Ureter (tissue), 1 donor: ENCODE results near the gene ALDH1L1. TPM values are rescaled to one million over a fixed set of nuclear protein-coding genes. Genes with fewer than 3 reads are reported as not detected.
A peak's percentile ranks its signal among the peaks of the same experiment; 100 is the strongest.
"Not testable (repeated sequence)": the region's sequence is repeated elsewhere in the genome, so short reads cannot be mapped to it uniquely, and the experiment has no call there.

Experiments
- DNase-seq: peaks from one replicate; pipeline ENCODE4 v3.0.0-alpha.2; 2020; ENCODE audit warnings: low spot score
- total RNA-seq: library from RNA; stranded (reverse); gene quantifications from one replicate; pipeline ENCODE4 v1.2.4, GENCODE V29; 2023
- donor health status: DM: yes; HTN: yes; CAD: no.

ALDH1L1 gene
- total RNA-seq, 1 donor from 2014 or later: 129 TPM

DNA sequence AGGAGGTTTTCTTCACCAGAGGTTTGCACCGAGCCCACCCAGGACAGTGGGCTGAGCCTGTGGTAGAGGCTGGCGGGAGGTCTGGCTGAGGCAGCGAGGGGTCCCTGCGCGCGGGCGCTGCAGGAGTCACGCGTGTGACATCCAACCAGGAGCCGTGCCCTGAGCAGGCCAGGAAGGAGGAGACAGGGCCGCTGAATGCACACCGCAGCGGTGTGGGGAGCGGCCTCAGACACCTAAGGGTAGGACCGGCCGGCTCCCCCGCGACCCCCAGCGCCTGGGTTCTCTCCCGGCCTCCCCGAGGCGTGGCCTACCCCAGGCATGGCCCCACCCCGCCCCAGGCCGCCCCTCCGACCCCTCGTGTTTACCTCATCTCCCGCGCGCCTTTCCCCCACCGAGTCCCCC lies 96.9 kb downstream of the ALDH1L1 start:
- DNase-seq: no peak

DNA sequence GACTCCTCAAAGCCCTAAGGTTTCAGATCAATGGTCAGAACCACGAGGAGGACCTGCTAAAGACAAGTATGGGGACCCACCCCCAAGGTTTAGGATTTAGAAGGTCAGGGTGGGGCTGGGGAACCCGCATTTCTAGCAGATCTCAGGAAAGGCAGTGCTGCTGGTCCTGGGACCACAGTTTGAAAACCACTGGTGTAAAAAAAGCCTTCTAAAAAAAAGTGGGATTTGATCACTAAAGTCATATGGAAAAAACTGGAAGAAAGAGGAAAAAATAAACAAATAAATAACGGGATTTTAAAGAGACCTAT lies 97.3 kb downstream of the ALDH1L1 start:
- no peak for DNase-seq

GRCh38 chr3:126082362-126083137 lies 97.8 kb downstream of the ALDH1L1 start:
- DNase-seq: no peak

GRCh38 chr3:126081618-126082361 lies 98.6 kb downstream of the ALDH1L1 start:
- DNase-seq: peak; percentile 70

- no peak for DNase-seq
Observed at GRCh38 chr3:126080970-126081369, 99.4 kb downstream of the ALDH1L1 start.

- no peak for DNase-seq
Observed at GRCh38 chr3:126078866-126079265, 101.5 kb downstream of the ALDH1L1 start.

GRCh38 chr3:126077754-126078153 lies 102.6 kb downstream of the ALDH1L1 start:
- DNase-seq: no peak

DNA sequence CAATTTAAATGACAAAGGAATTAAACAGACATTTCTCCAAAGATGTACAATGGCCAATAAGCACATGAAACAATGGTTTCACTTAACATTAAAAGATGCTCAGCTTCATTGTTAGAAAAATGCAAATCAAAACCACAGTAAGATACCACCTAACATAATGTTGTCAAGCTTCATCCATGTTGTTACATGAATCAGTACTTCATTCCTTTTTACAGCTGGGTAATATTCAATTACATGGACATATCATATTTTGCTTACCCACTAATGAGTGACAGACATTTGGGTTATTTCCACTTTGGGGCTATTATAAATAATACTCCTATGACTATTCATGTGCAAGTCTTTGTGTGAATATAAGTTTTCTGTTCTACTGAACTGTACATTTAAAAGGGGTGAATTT lies 104.2 kb downstream of the ALDH1L1 start:
- DNase-seq: no peak

DNA sequence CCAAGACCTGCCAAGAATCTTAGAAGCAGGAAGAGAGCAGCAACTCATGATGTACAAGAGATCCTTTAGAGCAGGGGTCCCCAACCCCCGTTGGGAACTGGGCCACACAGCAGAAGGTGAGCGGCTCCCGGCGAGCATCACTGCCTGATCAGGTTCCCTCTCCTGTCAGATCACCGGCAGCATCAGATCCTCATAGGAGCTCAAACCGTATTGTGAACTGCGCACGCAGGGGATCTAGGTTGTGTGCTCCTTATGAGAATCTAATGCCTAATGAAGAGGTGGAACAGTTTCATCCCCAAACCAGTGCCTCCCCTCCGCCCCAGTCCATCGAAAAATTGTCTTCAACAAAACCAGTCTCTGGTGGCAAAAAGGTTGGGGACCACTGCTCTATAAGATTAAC lies 110.2 kb downstream of the ALDH1L1 start:
- DNase-seq: no peak

DNA sequence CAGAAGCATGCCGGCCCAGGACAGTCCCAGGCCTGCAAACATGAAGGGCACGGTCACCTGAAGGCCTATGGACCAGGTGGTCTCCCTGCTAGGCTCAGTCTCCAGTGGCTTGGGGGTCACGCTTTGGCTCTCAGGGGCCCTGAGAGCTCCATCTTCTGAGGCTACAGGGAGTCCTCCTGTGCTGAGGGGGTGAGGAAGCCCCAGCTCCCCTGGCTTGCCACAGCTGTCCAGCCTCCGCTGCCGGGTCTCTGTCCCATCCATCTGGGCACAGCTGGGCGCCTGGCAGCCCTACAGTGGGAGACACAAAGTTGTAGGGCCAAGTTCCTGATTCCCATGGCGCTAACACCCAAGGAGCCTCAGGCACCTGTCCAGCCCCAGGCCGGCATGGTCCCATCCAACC lies 112.4 kb downstream of the ALDH1L1 start:
- DNase-seq: no peak

GRCh38 chr3:126066676-126067075 lies 113.7 kb downstream of the ALDH1L1 start:
- DNase-seq: not testable (repeated sequence)

- DNase-seq: no peak
Observed at GRCh38 chr3:126065876-126066275, 114.5 kb downstream of the ALDH1L1 start.

DNA sequence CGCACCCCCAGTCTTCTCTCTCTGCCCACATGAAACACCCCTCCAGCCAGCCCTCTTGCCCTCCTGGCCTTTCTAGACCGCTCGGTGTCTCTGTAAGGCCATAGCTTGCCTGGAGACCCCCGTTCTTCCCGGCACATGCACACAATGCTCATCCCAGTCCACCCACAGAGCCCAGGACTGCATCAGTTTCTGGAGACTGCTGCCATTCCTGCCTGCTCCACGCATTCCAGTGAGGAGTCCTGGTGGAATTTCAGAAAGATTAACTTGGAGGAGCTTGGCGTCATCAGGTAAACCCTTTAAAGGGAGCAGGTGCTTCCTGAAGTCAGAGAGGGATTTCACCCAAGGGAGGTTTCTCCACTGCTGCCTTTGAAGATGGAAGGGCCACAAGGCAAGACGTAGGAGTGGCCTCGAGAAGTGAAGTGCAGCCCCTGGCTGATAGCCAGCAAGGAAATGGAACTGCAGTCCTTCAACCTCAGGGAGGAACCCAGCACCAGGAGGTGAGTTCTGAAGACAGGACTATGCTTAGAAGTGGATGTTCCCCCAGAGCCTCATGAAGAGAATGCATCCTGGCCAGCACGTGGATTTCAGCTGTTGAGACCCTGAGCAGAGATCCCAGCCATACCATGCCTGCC lies 115.6 kb downstream of the ALDH1L1 start:
- DNase-seq: peak; percentile 73

DNA sequence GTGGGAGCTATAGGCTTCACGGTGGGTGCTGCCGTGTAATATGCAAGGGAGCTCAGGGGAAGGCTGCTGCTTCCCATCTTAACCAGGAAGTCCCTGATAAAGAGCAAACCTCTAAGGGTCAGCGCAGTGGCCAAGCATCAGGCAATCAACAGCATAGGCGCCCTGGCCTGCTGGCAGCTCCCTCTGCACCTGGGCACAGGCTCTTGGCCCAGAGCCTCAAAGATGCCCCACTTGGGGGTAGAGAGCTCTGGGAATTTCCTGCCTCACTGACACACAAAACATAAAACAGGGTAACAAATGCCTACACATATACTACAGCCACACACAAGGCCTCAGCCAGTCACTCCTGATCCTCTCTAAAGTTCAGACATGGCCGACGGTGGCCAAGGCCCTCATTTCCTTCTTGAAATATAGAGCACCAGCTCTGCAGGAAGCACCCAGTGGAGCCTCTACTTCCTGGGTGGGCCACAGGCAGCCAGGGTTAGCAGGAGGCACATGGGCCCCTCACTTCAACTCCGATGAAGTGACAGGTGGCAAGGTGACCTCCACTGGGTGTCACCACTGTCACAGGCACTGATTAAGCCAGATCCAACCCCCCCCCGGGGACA lies 116.9 kb downstream of the ALDH1L1 start:
- DNase-seq: no peak

DNA sequence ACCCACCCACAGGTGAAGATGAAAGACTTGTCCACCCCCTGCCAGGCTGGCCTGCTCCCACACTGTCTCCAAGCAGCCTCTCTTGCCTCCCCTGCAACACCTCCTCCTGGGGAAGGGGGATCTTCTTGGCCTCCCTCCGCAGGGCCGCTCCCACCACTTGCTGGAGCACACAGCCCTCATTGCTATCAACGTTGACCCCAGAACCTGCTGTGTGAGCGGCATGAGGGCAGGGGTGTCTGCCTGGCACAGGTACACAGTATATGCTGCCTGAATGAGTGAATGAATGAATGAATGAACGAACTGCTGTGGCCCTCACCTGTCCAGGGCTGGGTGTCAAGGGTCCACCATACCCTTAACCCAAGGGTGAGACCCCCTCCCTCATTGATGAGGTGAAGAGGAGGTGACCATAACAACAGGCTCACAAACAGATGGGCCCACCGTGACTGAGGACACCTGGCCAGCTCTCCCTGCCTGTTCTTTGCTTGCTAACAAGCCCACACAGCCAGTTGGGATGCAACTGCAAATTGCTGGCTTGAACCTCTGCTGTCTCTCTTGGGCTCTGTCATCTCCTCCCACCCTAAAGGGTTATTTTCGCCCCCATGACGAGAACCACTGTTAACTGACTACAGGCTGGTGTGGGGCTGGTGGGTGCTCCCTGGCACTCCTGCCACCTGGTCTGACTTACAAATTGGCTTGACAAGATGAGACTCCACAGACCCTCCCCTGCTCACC lies 118.9 kb downstream of the ALDH1L1 start:
- DNase-seq: no peak

DNA sequence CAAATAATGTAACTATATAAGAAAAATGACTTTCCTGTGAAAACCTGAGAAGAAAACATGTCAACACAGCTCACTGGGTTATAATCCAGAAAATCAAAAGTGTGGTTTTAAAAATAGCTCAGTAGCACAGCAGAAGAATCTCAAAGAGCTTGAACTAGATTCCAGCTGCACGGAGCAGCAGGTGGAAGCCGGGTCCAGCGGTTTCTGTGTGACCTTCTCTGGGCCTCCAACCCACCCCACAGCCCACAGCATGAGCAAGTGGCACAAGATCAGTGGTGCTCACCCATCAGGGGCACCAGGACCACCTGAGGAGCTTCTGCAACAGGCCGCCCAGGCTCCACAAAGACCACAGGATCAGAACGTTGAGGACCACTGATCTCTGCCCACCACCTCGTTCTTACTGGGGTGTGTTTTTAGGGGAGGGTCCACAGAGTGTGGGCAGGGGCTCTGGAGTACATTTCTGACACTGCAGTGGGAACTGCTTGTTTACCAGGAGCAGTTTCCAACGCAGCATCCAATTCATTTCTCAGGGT lies 119.7 kb downstream of the ALDH1L1 start:
- DNase-seq: no peak

- no peak for DNase-seq
Observed at GRCh38 chr3:126058666-126059065, 121.7 kb downstream of the ALDH1L1 start.

DNA sequence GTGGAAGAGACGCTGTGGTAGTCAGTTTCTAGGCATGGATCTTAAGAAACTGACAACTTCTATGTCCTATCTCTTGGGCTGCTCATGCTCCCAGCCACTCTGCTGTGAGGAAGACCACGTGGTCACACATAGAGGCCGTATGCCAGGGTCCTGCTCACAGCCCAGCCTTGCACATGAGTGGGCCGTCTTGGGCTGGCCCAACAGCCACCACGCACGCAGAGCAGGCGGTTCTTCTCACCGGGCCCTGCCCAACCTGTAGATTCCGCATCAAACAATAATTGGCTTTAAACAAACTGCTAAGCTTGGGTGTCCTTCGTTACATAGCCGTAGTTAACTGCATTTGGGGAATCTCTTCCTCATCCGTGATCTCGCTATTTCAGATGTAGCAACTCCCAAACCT lies 122.5 kb downstream of the ALDH1L1 start:
- DNase-seq: no peak

DNA sequence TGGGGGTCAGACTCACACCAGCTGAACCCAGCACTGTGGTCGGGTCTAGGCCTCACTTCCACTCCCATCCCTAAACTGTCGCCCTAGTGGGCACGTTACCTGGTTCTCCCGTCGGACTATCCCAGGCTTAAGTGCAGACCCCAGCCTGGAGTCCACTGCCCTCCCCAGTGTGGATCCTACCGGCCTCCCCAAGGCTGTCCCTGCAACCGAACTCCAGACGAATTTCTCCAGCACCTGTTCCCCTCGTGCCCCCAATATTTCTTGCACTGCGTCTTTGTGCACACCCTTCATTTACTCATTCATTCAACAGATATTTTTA lies 122.9 kb downstream of the ALDH1L1 start:
- DNase-seq: no peak

DNA sequence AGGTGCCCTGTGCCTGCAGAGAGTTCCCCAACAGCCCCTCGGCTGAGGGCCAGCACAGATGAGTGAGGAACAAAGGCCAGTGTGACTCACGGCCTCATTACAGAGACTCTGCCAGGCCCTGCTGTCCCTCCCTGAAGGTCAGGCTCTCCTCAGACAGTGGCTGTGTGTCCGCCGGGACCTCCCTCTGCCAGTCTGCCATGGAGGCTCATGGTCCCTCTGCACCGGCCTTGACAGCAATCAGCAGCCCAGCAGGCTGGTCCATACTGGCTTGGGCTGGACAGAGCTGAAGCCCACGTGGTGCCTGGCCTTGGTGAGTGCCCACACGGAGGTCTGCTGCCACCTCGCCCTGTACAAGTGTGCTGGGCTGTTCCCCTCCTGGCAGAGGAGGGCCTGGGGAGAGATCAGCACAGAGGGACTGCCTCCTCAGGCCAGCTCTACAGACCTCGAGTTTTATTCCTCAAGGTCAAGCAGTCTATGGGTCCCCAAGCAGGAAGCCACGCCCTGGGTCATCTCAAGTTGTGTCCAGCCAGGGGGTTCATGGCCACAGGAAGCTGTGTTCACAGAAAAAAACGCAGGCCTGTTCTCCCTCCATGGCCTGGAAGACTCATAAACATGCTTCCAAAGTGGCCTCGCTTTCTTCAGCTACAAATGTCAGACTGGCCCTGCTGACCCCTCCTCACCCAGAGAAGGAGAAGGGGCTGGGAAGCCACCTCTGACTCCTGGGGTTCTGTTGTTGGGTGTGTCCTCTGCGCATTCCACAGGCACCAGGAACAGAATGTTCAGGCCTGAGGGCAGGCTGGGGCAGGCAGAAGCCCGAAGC lies 123.5 kb downstream of the ALDH1L1 start:
- DNase-seq: no peak

DNA sequence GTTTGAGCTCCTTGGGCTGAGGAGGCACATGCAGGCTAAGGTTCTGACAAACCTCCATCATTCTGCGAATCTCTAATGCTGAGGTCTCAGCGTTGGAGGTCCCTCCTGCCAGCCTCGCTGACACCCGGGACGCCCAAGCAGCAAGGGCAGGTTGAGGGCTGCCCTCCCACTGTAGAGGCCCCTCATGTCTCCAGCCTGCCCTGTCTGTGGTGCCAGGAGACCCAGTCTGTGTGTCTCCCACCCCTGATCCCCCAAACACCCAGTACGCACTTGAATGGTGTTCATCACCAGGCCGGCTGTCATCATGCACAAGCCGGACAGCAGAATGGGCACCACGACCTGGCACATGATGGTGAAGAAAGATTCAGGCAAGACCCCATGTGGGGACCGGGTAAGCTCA lies 124.3 kb downstream of the ALDH1L1 start:
- DNase-seq: no peak
